A204.1 (cell line): ENCODE measurements around the gene ARHGAP6.
A peak's percentile ranks its signal among the peaks of the same experiment; 100 is the strongest.

Experiments used
- FAIRE-seq: peaks from 2 replicates; lab custom pipeline; 2012; peaks lifted over from hg19 to GRCh38; lab: Jason Lieb, UNC

The ARHGAP6 gene

GRCh38 chrX:11567528-11568220 is 98.0 kb downstream of the ARHGAP6 start:
- FAIRE-seq, result no peak

GRCh38 chrX:11566789-11567188 is 98.9 kb downstream of the ARHGAP6 start:
- no peak for FAIRE-seq

GRCh38 chrX:11566173-11566572 is 99.5 kb downstream of the ARHGAP6 start:
- FAIRE-seq, result no peak

- no peak for FAIRE-seq
These were observed 101.2 kb downstream of the ARHGAP6 start for GRCh38 chrX:11564546-11564945.

- FAIRE-seq, result no peak
These were observed 103.2 kb downstream of the ARHGAP6 start for GRCh38 chrX:11562570-11562969.

- FAIRE-seq, result no peak
These were observed 106.7 kb downstream of the ARHGAP6 start for GRCh38 chrX:11558972-11559371.

GRCh38 chrX:11557120-11557519 is 108.6 kb downstream of the ARHGAP6 start:
- FAIRE-seq, result no peak

GRCh38 chrX:11555759-11556158 is 110.0 kb downstream of the ARHGAP6 start:
- FAIRE-seq, result no peak

GRCh38 chrX:11553594-11553993 is 112.1 kb downstream of the ARHGAP6 start:
- no peak for FAIRE-seq

- no peak for FAIRE-seq
These were observed 114.6 kb downstream of the ARHGAP6 start for GRCh38 chrX:11551151-11551550.

- no peak for FAIRE-seq
These were observed 118.8 kb downstream of the ARHGAP6 start for GRCh38 chrX:11546917-11547316.

- no peak for FAIRE-seq
These were observed 122.5 kb downstream of the ARHGAP6 start for GRCh38 chrX:11543249-11543648.

- FAIRE-seq, result no peak
These were observed 124.2 kb downstream of the ARHGAP6 start for GRCh38 chrX:11541510-11541909.

GRCh38 chrX:11540532-11541377 is 125.0 kb downstream of the ARHGAP6 start:
- FAIRE-seq, result no peak

- FAIRE-seq, result no peak
These were observed 128.6 kb downstream of the ARHGAP6 start for GRCh38 chrX:11537141-11537540.

- no peak for FAIRE-seq
These were observed 130.4 kb downstream of the ARHGAP6 start for GRCh38 chrX:11535156-11535919.

- FAIRE-seq, result peak; percentile 100
These were observed 132.5 kb downstream of the ARHGAP6 start for GRCh38 chrX:11533199-11533651.

GRCh38 chrX:11532291-11533078 is 133.2 kb downstream of the ARHGAP6 start:
- no peak for FAIRE-seq

GRCh38 chrX:11531226-11531625 is 134.5 kb downstream of the ARHGAP6 start:
- peak; percentile 11 for FAIRE-seq

GRCh38 chrX:11530621-11531020 is 135.1 kb downstream of the ARHGAP6 start:
- no peak for FAIRE-seq

GRCh38 chrX:11528623-11529022 is 137.1 kb downstream of the ARHGAP6 start:
- FAIRE-seq, result no peak

- FAIRE-seq, result no peak
These were observed 140.0 kb downstream of the ARHGAP6 start for GRCh38 chrX:11525685-11526084.
